CD4-positive, alpha-beta memory T cell (primary cell): ENCODE results near the gene ZNF765. TPM values are rescaled to one million over a fixed set of nuclear protein-coding genes. Genes with fewer than 3 reads are reported as not detected.
"Not testable (repeated sequence)": the region's sequence is repeated elsewhere in the genome, so short reads cannot be mapped to it uniquely, and the experiment has no call there.

Experiments used
- CTCF ChIA-PET: fragments of 350-600 bp; sonication (Branson Sonifier 250); formaldehyde crosslinking; loops from one replicate; lab custom pipeline; 2021; ENCODE audit warnings: inconsistent platforms; ENCODE audit not compliant: partially characterized antibody; lab: Charles Lee
- POLR2A ChIA-PET: fragments of 350-600 bp; sonication (Branson Sonifier 250); formaldehyde crosslinking; loops from one replicate; lab custom pipeline; 2021; ENCODE audit not compliant: partially characterized antibody; lab: Charles Lee
- DNase-seq, 5 donors: peaks; one replicate each; pipeline versions ENCODE4 v3.0.0 to v3.0.0-alpha.2; 2020 to 2022; ENCODE audit warnings: mixed read lengths in 1 of 5
- H3K27ac ChIP-seq: one replicate; pipeline ENCODE4 v1.7.0; 2013; ENCODE audit warnings: low read depth, low read length
- H3K27me3 ChIP-seq: 2 replicates; pipeline ENCODE4 v1.7.0; 2013; ENCODE audit warnings: mild to moderate bottlenecking, low read length, moderate library complexity; ENCODE audit not compliant: insufficient read depth
- H3K36me3 ChIP-seq: 2 replicates; pipeline ENCODE4 v1.7.0; 2013; ENCODE audit warnings: mild to moderate bottlenecking, low read length, moderate library complexity; ENCODE audit not compliant: insufficient read depth
- H3K4me1 ChIP-seq: 2 replicates; pipeline ENCODE4 v1.7.0; 2013; ENCODE audit warnings: mild to moderate bottlenecking, low read length, moderate library complexity; ENCODE audit not compliant: insufficient read depth
- H3K4me3 ChIP-seq, 2 donors: one replicate each; pipeline ENCODE4 v1.7.0; 2013; ENCODE audit warnings: low read length in 2 of 2, mild to moderate bottlenecking in 1 of 2
- H3K9me3 ChIP-seq, 2 donors: one replicate each; pipeline ENCODE4 v1.7.0; 2013; ENCODE audit warnings: low read length in 2 of 2, control low read depth in 1 of 2; ENCODE audit not compliant: control insufficient read depth in 1 of 2
- H3K27ac Mint-ChIP-seq, 7 donors: one replicate each; pipeline ENCODE4 v1.8.0; 2020 to 2021; ENCODE audit warnings: mixed read lengths in 7 of 7, mild to moderate bottlenecking in 6 of 7, inconsistent platforms in 3 of 7, moderate library complexity in 3 of 7
- H3K27me3 Mint-ChIP-seq, 2 donors: one replicate each; pipeline ENCODE4 v1.8.0; 2020 to 2021; ENCODE audit warnings: mixed read lengths in 2 of 2
- H3K36me3 Mint-ChIP-seq, 2 donors: one replicate each; pipeline ENCODE4 v1.8.0; 2020 to 2021; ENCODE audit warnings: mixed read lengths in 2 of 2, inconsistent platforms in 1 of 2, mild to moderate bottlenecking in 1 of 2
- H3K4me1 Mint-ChIP-seq, 4 donors: one replicate each; pipeline ENCODE4 v1.8.0; 2020 to 2021; ENCODE audit warnings: mixed read lengths in 4 of 4, mild to moderate bottlenecking in 1 of 4
- H3K4me3 Mint-ChIP-seq, 8 donors: one replicate each; pipeline ENCODE4 v1.8.0; 2020 to 2021; ENCODE audit warnings: mixed read lengths in 8 of 8, mild to moderate bottlenecking in 7 of 8, moderate library complexity in 6 of 8, inconsistent platforms in 3 of 8
- H3K9me3 Mint-ChIP-seq, 8 donors: one replicate each; pipeline ENCODE4 v1.8.0; 2020 to 2021; ENCODE audit warnings: mixed read lengths in 8 of 8, mild to moderate bottlenecking in 5 of 8, inconsistent platforms in 3 of 8, moderate library complexity in 1 of 8
- intact Hi-C: fragments of 100-400 bp; cut with micrococcal nuclease; formaldehyde crosslinking; loops from one replicate; pipeline ENCODE4 v1.15.1; 2023
- polyA plus RNA-seq, 2 donors: library from polyadenylated mRNA; unstranded; fragments of 300-500 nt; fragmentation: Illumina TruSeq; gene quantifications; one replicate each; pipeline ENCODE4 v1.2.3, GENCODE V29; 2021
- total RNA-seq, 2 experiments: library from RNA; stranded (reverse); gene quantifications; one replicate each; pipeline ENCODE4 v1.2.3, GENCODE V29; 2021

Gene ZNF765
- total and polyA plus RNA-seq, 4 experiments from 2014 or later, result 7.2 to 21.6 (median 15.4) TPM

GRCh38 chr19:53432088-53432661 lies 37.2 kb downstream of the ZNF765 start:
- peak overlapping the region; percentile 77 to 80 for H3K4me3 ChIP-seq
- peaks cover 15% of the 10 kb centered on the region for H3K4me1 ChIP-seq
- Mint-ChIP-seq H3K36me3 (peaks cover 36 to 40% of the 10 kb centered on the region in 2 donors), H3K4me3 (peak overlapping the region; percentile 97 to 100 (median 98)), H3K27me3 (no peaks in the 10 kb centered on the region), H3K4me1 (peaks cover 17 to 45% (median 30%) of the 10 kb centered on the region in 4 donors), H3K9me3 (peaks cover 0 to 15% (median 11%) of the 10 kb centered on the region in 8 donors), H3K27ac (peak overlapping the region; percentile 92 to 99 (median 97))
- CTCF ChIA-PET, result interaction anchor here (1.6 kb wide), 1 partner anchor 237 kb away, joined by 3 read pairs; no protein-coding TSS in a partner anchor
- POLR2A ChIA-PET, result no interaction called here
- DNase-seq, result peak in 1 of 5 donors; percentile 50
- intact Hi-C loops, result loop anchor here (5.0 kb wide), 1 partner anchor 770 kb away; the partner anchor contains the start of gene RPS9
- H3K9me3 ChIP-seq, result no peaks in the 10 kb centered on the region
- H3K27me3 ChIP-seq, result no peaks in the 10 kb centered on the region
- H3K27ac ChIP-seq, result peak overlapping the region; percentile 68
- H3K36me3 ChIP-seq, result peaks cover 18% of the 10 kb centered on the region

- H3K9me3 Mint-ChIP-seq, result peaks cover 2 to 87% (median 68%) of the 10 kb centered on the region in 8 donors
- DNase-seq, H3K36me3 ChIP-seq, POLR2A ChIA-PET, H3K4me3 Mint-ChIP-seq, H3K27me3 ChIP-seq, H3K4me1 ChIP-seq, H3K27ac ChIP-seq, H3K27me3 Mint-ChIP-seq, CTCF ChIA-PET, intact Hi-C loops, H3K4me3 ChIP-seq, H3K4me1 Mint-ChIP-seq: not testable (repeated sequence)
- peaks cover 0 to 14% of the 10 kb centered on the region in 2 donors for H3K9me3 ChIP-seq
- H3K36me3 Mint-ChIP-seq, result peaks cover 68 to 85% of the 10 kb centered on the region in 2 donors
- peak overlapping the region in 1 of 7 donors; percentile 62 for H3K27ac Mint-ChIP-seq
Observed at GRCh38 chr19:53443809-53444208, 48.9 kb downstream of the ZNF765 start.

DNA sequence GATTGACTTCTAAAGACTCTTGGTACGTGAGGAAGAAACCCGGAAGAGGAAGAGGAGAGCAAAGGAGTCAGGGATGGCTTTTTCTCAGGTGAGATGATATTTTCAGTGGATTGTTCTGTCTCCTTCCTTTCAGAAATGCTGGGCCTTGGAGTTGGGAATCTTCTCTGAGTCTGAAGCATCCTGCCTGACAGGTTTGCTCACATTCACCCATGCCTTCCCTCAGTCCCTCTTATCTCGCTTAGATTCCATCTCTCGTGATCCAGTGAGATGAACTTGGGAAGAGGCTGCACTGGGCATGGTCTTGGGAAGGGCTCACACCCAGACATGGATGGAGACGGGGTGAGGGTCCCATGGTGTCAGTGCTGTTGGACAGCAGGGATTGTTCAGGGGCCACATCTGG lies 52.2 kb downstream of the ZNF765 start:
- CTCF ChIA-PET, POLR2A ChIA-PET: not testable (repeated sequence)

DNA sequence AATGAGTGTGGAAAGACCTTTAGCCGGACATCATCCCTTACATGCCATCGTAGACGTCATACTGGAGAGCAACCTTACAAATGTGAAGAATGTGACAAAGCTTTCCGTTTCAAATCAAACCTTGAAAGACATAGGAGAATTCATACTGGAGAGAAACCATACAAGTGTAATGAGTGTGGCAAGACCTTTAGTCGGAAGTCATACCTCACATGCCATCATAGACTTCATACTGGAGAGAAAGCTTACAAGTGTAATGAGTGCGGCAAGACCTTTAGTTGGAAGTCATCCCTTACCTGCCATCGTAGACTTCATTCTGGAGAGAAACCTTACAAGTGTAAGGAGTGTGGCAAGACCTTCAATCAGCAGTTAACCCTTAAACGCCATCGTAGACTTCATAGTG lies 60.9 kb downstream of the ZNF765 start:
- no peak for DNase-seq
- no peak overlapping the region for H3K27ac Mint-ChIP-seq
- CTCF ChIA-PET, result no interaction called here

More for the DNA sequence above, 52.2 kb downstream of the ZNF765 start:
- DNase-seq, H3K4me1 Mint-ChIP-seq, H3K27ac Mint-ChIP-seq, intact Hi-C loops, H3K4me3 ChIP-seq, H3K4me1 ChIP-seq, H3K27me3 Mint-ChIP-seq, H3K4me3 Mint-ChIP-seq, H3K27me3 ChIP-seq, H3K27ac ChIP-seq: not testable (repeated sequence)
- Histone ChIP-seq H3K9me3 (peaks cover 0 to 18% of the 10 kb centered on the region in 2 donors), H3K36me3 (peaks cover 14% of the 10 kb centered on the region)
- peaks cover under 1 to 86% (median 71%) of the 10 kb centered on the region in 8 donors for H3K9me3 Mint-ChIP-seq
- H3K36me3 Mint-ChIP-seq, result peaks cover 74 to 89% of the 10 kb centered on the region in 2 donors

DNA sequence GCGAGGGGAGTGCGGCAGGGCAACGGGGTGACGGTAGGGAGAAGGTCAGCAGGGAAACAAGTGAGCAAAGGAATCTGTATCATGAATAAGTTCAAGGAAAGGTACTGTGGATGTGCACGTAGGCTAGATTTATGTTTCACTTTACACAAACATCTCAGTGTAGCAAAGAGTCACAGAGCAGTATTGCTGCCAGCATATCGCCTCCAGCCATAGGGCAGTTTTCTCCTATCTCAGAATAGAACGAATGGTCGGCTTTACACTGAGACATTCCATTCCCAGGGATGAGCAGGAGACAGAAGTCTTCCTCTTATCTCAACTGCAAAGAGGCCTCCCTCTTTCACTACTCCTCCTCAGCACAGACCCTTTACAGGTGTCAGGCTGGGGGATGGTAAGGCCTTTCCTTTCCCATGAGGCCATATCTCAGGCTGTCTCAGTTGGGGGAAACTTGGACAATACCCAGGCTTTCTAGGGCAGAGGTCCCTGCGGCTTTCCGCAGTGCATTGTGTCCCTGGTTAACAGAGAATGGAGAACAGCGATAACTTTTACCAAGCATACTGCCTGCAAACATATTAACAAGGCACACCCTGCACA lies 65.3 kb downstream of the ZNF765 start:
- Mint-ChIP-seq H3K36me3 (peaks cover 36 to 40% of the 10 kb centered on the region in 2 donors), H3K27me3 (peaks cover 8 to 10% of the 10 kb centered on the region in 2 donors), H3K9me3 (peaks cover 14 to 84% (median 78%) of the 10 kb centered on the region in 8 donors)
- H3K27me3 ChIP-seq, H3K4me1 ChIP-seq, POLR2A ChIA-PET, H3K27ac ChIP-seq, CTCF ChIA-PET, H3K4me3 Mint-ChIP-seq, DNase-seq, H3K36me3 ChIP-seq, H3K4me1 Mint-ChIP-seq, H3K27ac Mint-ChIP-seq, intact Hi-C loops, H3K4me3 ChIP-seq: not testable (repeated sequence)
- peaks cover 10 to 53% of the 10 kb centered on the region in 2 donors for H3K9me3 ChIP-seq

More for the DNA sequence above, 60.9 kb downstream of the ZNF765 start:
- Histone ChIP-seq H3K4me1 (no peaks in the 10 kb centered on the region), H3K4me3 (no peak overlapping the region), H3K27ac (no peak overlapping the region), H3K27me3 (no peaks in the 10 kb centered on the region), H3K9me3 (peaks cover 10 to 64% of the 10 kb centered on the region in 2 donors), H3K36me3 (peaks cover 27% of the 10 kb centered on the region)
- no peak overlapping the region for H3K4me3 Mint-ChIP-seq
- H3K27me3 Mint-ChIP-seq, result no peaks in the 10 kb centered on the region
- H3K9me3 Mint-ChIP-seq, result peaks cover 3 to 96% (median 91%) of the 10 kb centered on the region in 8 donors
- POLR2A ChIA-PET, result no interaction called here
- intact Hi-C loops, result no loop called here
- H3K36me3 Mint-ChIP-seq, result peaks cover 67 to 73% of the 10 kb centered on the region in 2 donors
- H3K4me1 Mint-ChIP-seq, result no peaks in the 10 kb centered on the region

GRCh38 chr19:53461866-53462265 lies 66.9 kb downstream of the ZNF765 start:
- Mint-ChIP-seq H3K4me3 (no peak overlapping the region), H3K36me3 (peaks cover 20 to 24% of the 10 kb centered on the region in 2 donors), H3K27ac (no peak overlapping the region), H3K4me1 (peaks cover 0 to 14% (median 1%) of the 10 kb centered on the region in 4 donors), H3K27me3 (peaks cover 8 to 10% of the 10 kb centered on the region in 2 donors), H3K9me3 (peaks cover 14 to 67% (median 63%) of the 10 kb centered on the region in 8 donors)
- Histone ChIP-seq H3K27ac (no peak overlapping the region), H3K4me1 (peaks cover 3% of the 10 kb centered on the region), H3K36me3 (no peaks in the 10 kb centered on the region), H3K27me3 (no peaks in the 10 kb centered on the region), H3K9me3 (peaks cover 0 to 38% of the 10 kb centered on the region in 2 donors), H3K4me3 (no peak overlapping the region)
- CTCF ChIA-PET, result no interaction called here
- intact Hi-C loops, result no loop called here
- no peak for DNase-seq
- POLR2A ChIA-PET, result no interaction called here

DNA sequence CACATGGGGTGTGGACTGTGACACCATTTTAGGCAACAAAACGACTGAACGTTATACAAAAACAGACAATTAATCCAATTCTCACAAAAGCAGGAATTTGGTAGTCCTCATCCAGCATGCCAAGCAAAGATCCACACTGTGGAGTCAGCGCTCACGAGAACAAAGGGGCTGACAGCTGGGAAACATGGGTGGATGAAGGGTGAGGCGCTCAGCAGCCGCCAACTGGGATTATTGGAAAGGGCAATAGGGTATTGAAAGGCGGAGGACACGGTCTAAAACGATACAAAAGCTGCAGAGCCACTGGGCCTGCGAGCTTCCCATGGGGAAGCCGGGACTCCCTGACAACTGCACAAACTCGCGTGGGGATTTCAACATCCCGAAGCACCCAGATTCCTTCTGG lies 67.9 kb downstream of the ZNF765 start:
- DNase-seq, result no peak
- H3K9me3 Mint-ChIP-seq, result peaks cover 14 to 57% (median 54%) of the 10 kb centered on the region in 8 donors
- CTCF ChIA-PET, result no interaction called here

More for the DNA sequence above, 67.9 kb downstream of the ZNF765 start:
- Histone ChIP-seq H3K27ac (no peak overlapping the region), H3K4me1 (peaks cover 8% of the 10 kb centered on the region), H3K4me3 (no peak overlapping the region), H3K36me3 (no peaks in the 10 kb centered on the region), H3K27me3 (no peaks in the 10 kb centered on the region), H3K9me3 (peaks cover 0 to 28% of the 10 kb centered on the region in 2 donors)
- peaks cover 13 to 25% of the 10 kb centered on the region in 2 donors for H3K36me3 Mint-ChIP-seq
- H3K27ac Mint-ChIP-seq, result peak overlapping the region in 1 of 7 donors; percentile 24
- H3K27me3 Mint-ChIP-seq, result peaks cover 8 to 10% of the 10 kb centered on the region in 2 donors
- peak overlapping the region in 1 of 8 donors; percentile 53 for H3K4me3 Mint-ChIP-seq
- POLR2A ChIA-PET, result no interaction called here
- intact Hi-C loops, result no loop called here
- H3K4me1 Mint-ChIP-seq, result peaks cover 2 to 21% (median 7%) of the 10 kb centered on the region in 4 donors
